Measurements from ENCODE around the gene PSPN. TPM values are rescaled to one million over a fixed set of nuclear protein-coding genes. Genes with fewer than 3 reads are reported as not detected.

PSPN gene
- total and polyA plus RNA-seq, 2 of the 13 experiments (the other 11 are each of a cell fraction or from before 2014, with no cell fraction given) = 0.69 to 1.1 TPM

DNA sequence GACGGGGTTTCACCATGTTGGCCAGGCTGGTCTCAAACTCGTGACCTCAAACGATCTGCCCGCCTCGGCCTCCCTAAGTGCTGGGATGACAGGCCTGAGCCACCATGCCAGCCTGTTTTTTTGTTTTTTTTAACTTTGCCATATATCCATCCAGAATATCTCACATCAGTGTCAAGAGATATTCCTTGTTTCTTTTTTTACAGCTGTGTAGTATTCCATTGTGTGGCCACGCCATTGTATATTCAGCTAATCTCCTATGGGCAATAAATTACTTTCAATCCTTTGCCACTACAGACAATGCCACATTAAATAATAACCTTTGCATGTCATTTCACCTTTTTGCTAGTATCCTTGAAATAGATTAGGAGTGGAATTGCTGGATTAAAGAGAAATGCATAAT is 33.6 kb upstream of the PSPN start:
- Histone ChIP-seq H3K36me3 (replicated peaks in 1 of 2; ENCODE audit: control insufficient read depth in 1 of 2, insufficient read depth in 2 of 2, low read length in 2 of 2) (peaks cover 3 to 6% of the 10 kb centered on the region in 2 experiments; a peak in 4 of 5 replicates), H3K9me3 (ENCODE audit: low read length) (no peaks in the 10 kb centered on the region), H3K27me3 (ENCODE audit: control insufficient read depth in 1 of 2, insufficient read depth in 2 of 2, low read length in 2 of 2) (no peaks in the 10 kb centered on the region), H3K4me2 (ENCODE audit: low read depth, low read length) (no peak overlapping the region), H3K27ac (ENCODE audit: extremely low read length, insufficient read depth, low read length) (no peak overlapping the region), H3K79me2 (ENCODE audit: insufficient read depth, low read length) (no peaks in the 10 kb centered on the region), H4K20me1 (ENCODE audit: insufficient read depth, low read length) (peaks cover 7% of the 10 kb centered on the region; the same call in 1 of the 2 replicates), H3K4me3 (replicated peaks in 1 of 3; ENCODE audit: insufficient read depth in 1 of 3, low read depth in 2 of 3, low read length in 3 of 3) (no peak overlapping the region), H3K9ac (ENCODE audit: insufficient read depth, low read depth, low read length) (no peak overlapping the region), H3K4me1 (ENCODE audit: insufficient read depth, low read length) (no peaks in the 10 kb centered on the region), H2AFZ (ENCODE audit: low read length) (no peak overlapping the region)
- 67% methylated on average over 6 of the region's 6 CpGs for WGBS (ENCODE audit: low lambda C conversion rate)
- ChIA-PET POLR2A (interaction anchor here (2.0 kb wide), 1 partner anchor 15 kb away, joined by 5 read pairs; the partner anchor contains the start of gene KHSRP), CTCF (ENCODE audit: low intra/inter-chr PET ratio, low total read pairs) (no interaction called here)
- intact Hi-C loops (cut with micrococcal nuclease; ENCODE audit: unreplicated experiment) = no loop called here
- in situ Hi-C loops (cut with HindIII; ENCODE audit: extremely low pct_ligation_motif_present, low pct_unique_long_range_greater_than_20kb) = no loop called here
- FAIRE-seq (no peak), DNase-seq (ENCODE audit: low spot score) (no peak), ATAC-seq (no peak)
- BruUV-seq (replicated peaks) = no TSS peak
- no peak for TF ChIP-seq FLYWCH1 (CRISPR knock-in tag; IDR thresholded peaks at IDR 0.05)
- no peak for TF ChIP-seq HMG20B (CRISPR knock-in tag; conservative IDR thresholded peaks at IDR 0.05)
- TF ChIP-seq FOXK2 (IDR thresholded peaks at IDR 0.05) = no peak
- no peak for TF ChIP-seq DNMT3B (CRISPR knock-in tag; conservative IDR thresholded peaks at IDR 0.05)
- TF ChIP-seq TMF1 (CRISPR knock-in tag; IDR thresholded peaks at IDR 0.05; ENCODE audit: low read depth) = no peak
- no peak for TF ChIP-seq ZNF10 (CRISPR knock-in tag; IDR thresholded peaks at IDR 0.05; ENCODE audit: borderline replicate concordance, low read depth)
- TF ChIP-seq ZZZ3 (CRISPR knock-in tag; IDR thresholded peaks at IDR 0.05; ENCODE audit: borderline replicate concordance) = no peak
- TF ChIP-seq ZNF451 (CRISPR knock-in tag; IDR thresholded peaks at IDR 0.05) = no peak
- no peak for TF ChIP-seq NAIF1 (CRISPR knock-in tag; IDR thresholded peaks at IDR 0.05; ENCODE audit: borderline replicate concordance)
- no peak for TF ChIP-seq ZBTB20 (CRISPR knock-in tag; IDR thresholded peaks at IDR 0.05; ENCODE audit: borderline replicate concordance, low read depth)
- no peak for TF ChIP-seq ATRX (CRISPR knock-in tag; IDR thresholded peaks at IDR 0.05; ENCODE audit: borderline replicate concordance)
- TF ChIP-seq RBM39 (IDR thresholded peaks at IDR 0.05; ENCODE audit: low read depth, low read length, poor library complexity, severe bottlenecking) = no peak
- no peak for TF ChIP-seq NFYB (CRISPR knock-in tag; IDR thresholded peaks at IDR 0.05)
- no peak for TF ChIP-seq KDM4B (CRISPR knock-in tag; IDR thresholded peaks at IDR 0.05)
- TF ChIP-seq SMARCC2 (IDR thresholded peaks at IDR 0.05) = no peak
- TF ChIP-seq MEIS1 (CRISPR knock-in tag; IDR thresholded peaks at IDR 0.05; ENCODE audit: borderline replicate concordance) = no peak
- TF ChIP-seq GATA4 (IDR thresholded peaks at IDR 0.05; ENCODE audit: borderline replicate concordance, low read depth) = no peak

All from HepG2 (cell line).